H9 (cell line): ENCODE measurements around the gene NHSL1. TPM values are rescaled to one million over a fixed set of nuclear protein-coding genes. Genes with fewer than 3 reads are reported as not detected.

Experiments
- DNase-seq: peaks from one replicate; pipeline ENCODE4 v3.0.0-alpha.2; 2017
- H2AFZ ChIP-seq: one replicate; pipeline ENCODE4 v1.6.1; 2013; ENCODE audit warnings: mild to moderate bottlenecking, low read length, control low read depth, moderate library complexity
- H2AK5ac ChIP-seq: 2 replicates; pipeline ENCODE4 v1.6.1; 2013; ENCODE audit warnings: low read length, control low read depth, mixed read lengths; ENCODE audit not compliant: insufficient read length
- H2BK120ac ChIP-seq: one replicate; pipeline ENCODE4 v1.6.1; 2013; ENCODE audit warnings: low read depth, mild to moderate bottlenecking, low read length, control low read depth, inconsistent platforms; ENCODE audit not compliant: poor library complexity, severe bottlenecking
- H2BK12ac ChIP-seq: 2 replicates; pipeline ENCODE4 v1.6.1; 2013; ENCODE audit warnings: low read length, control low read depth, mixed read lengths, low read depth; ENCODE audit not compliant: insufficient read length
- H2BK15ac ChIP-seq: 2 replicates; pipeline ENCODE4 v1.6.1; 2013; ENCODE audit warnings: low read depth, low read length, control low read depth
- H2BK20ac ChIP-seq: one replicate; pipeline ENCODE4 v1.6.1; 2013; ENCODE audit warnings: low read depth, mild to moderate bottlenecking, low read length, control low read depth, inconsistent platforms; ENCODE audit not compliant: poor library complexity, severe bottlenecking
- H2BK5ac ChIP-seq: 2 replicates; pipeline ENCODE4 v1.6.1; 2013; ENCODE audit warnings: low read length, control low read depth, mixed read lengths; ENCODE audit not compliant: insufficient read length
- H3K14ac ChIP-seq: 2 replicates; pipeline ENCODE4 v1.6.1; 2013; ENCODE audit warnings: low read length, control low read depth; ENCODE audit not compliant: insufficient read depth
- H3K18ac ChIP-seq: 2 replicates; pipeline ENCODE4 v1.6.1; 2013; ENCODE audit warnings: low read depth, mild to moderate bottlenecking, mixed read lengths, low read length, control low read depth; ENCODE audit not compliant: insufficient read length
- H3K23ac ChIP-seq: 2 replicates; pipeline ENCODE4 v1.6.1; 2013; ENCODE audit warnings: low read length, control low read depth, mixed read lengths, low read depth; ENCODE audit not compliant: insufficient read length
- H3K23me2 ChIP-seq: 2 replicates; pipeline ENCODE4 v1.6.1; 2013; ENCODE audit warnings: low read depth, mild to moderate bottlenecking, mixed read lengths, low read length, control low read depth; ENCODE audit not compliant: insufficient read length, poor library complexity, severe bottlenecking
- H3K27ac ChIP-seq: 2 replicates; pipeline ENCODE4 v1.5.1; 2013; ENCODE audit warnings: low read length, control low read depth, mixed read lengths, low read depth; ENCODE audit not compliant: insufficient read length
- H3K27me3 ChIP-seq: 2 replicates; pipeline ENCODE4 v1.6.1; 2013; ENCODE audit warnings: low read length, control low read depth, inconsistent platforms; ENCODE audit not compliant: insufficient read depth
- H3K4ac ChIP-seq: 2 replicates; pipeline ENCODE4 v1.6.1; 2013; ENCODE audit warnings: low read depth, mild to moderate bottlenecking, control low read depth, inconsistent platforms, low read length, moderate library complexity
- H3K4me1 ChIP-seq: 2 replicates; pipeline ENCODE4 v1.6.1; 2013; ENCODE audit warnings: low read length, control low read depth, inconsistent platforms; ENCODE audit not compliant: insufficient read depth
- H3K4me2 ChIP-seq: 2 replicates; pipeline ENCODE4 v1.6.1; 2013; ENCODE audit warnings: low read length, control low read depth, mixed read lengths; ENCODE audit not compliant: insufficient read length, insufficient read depth
- H3K56ac ChIP-seq: 2 replicates; pipeline ENCODE4 v1.6.1; 2013; ENCODE audit warnings: low read depth, mild to moderate bottlenecking, mixed read lengths, low read length, control low read depth; ENCODE audit not compliant: insufficient read length
- H3K79me1 ChIP-seq: 2 replicates; pipeline ENCODE4 v1.6.1; 2013; ENCODE audit warnings: low read depth, mild to moderate bottlenecking, moderate library complexity, low read length, control low read depth, inconsistent platforms; ENCODE audit not compliant: insufficient read depth, poor library complexity, severe bottlenecking
- H3K79me2 ChIP-seq: 2 replicates; pipeline ENCODE4 v1.6.1; 2013; ENCODE audit warnings: low read length, control low read depth, inconsistent platforms; ENCODE audit not compliant: insufficient read depth
- H3K9ac ChIP-seq: 2 replicates; pipeline ENCODE4 v1.6.1; 2013; ENCODE audit warnings: low read length, control low read depth, mixed read lengths; ENCODE audit not compliant: insufficient read length; ENCODE audit errors: extremely low read depth
- H3K9me3 ChIP-seq: one replicate; pipeline ENCODE4 v1.6.1; 2013; ENCODE audit warnings: low read depth, low read length, inconsistent platforms; ENCODE audit not compliant: control insufficient read depth
- H3T11ph ChIP-seq: one replicate; pipeline ENCODE4 v1.6.1; 2013; ENCODE audit warnings: mild to moderate bottlenecking, low read length, control low read depth, inconsistent platforms
- H4K20me1 ChIP-seq: one replicate; pipeline ENCODE4 v1.6.1; 2013; ENCODE audit not compliant: control insufficient read depth, insufficient read length, insufficient read depth
- H4K5ac ChIP-seq: 2 replicates; pipeline ENCODE4 v1.6.1; 2013; ENCODE audit warnings: low read depth, mild to moderate bottlenecking, mixed read lengths, low read length, control low read depth; ENCODE audit not compliant: insufficient read length
- H4K8ac ChIP-seq: replicated peaks from 2 replicates; pipeline ENCODE4 v1.6.1; 2013; ENCODE audit warnings: low read length, control low read depth, mixed read lengths, low read depth; ENCODE audit not compliant: insufficient read length
- H4K91ac ChIP-seq: 2 replicates; pipeline ENCODE4 v1.6.1; 2013; ENCODE audit warnings: low read depth, mild to moderate bottlenecking, moderate library complexity, mixed read lengths, low read length, control low read depth; ENCODE audit not compliant: insufficient read length
- H3K27ac Mint-ChIP-seq, 3 experiments: 2 replicates in 2 of 3; 3 replicates in 1 of 3; pipeline ENCODE4 v1.8.0; 2020 to 2021; ENCODE audit warnings: mixed read lengths in 3 of 3, mild to moderate bottlenecking in 1 of 3, moderate library complexity in 1 of 3
- H3K27me3 Mint-ChIP-seq: 2 replicates; pipeline ENCODE4 v1.8.0; 2021; ENCODE audit warnings: low read depth, mild to moderate bottlenecking, moderate library complexity, mixed read lengths
- H3K36me3 Mint-ChIP-seq, 3 experiments: 2 replicates in 2 of 3; 3 replicates in 1 of 3; pipeline ENCODE4 v1.8.0; 2020 to 2021; ENCODE audit warnings: low read depth in 3 of 3, mixed read lengths in 3 of 3; ENCODE audit not compliant: insufficient read depth in 1 of 3
- H3K4me1 Mint-ChIP-seq, 2 experiments: 2 replicates each; pipeline ENCODE4 v1.8.0; 2020; ENCODE audit warnings: mixed read lengths in 2 of 2
- H3K4me3 Mint-ChIP-seq, 2 experiments: 2 replicates in 1 of 2; 3 replicates in 1 of 2; pipeline ENCODE4 v1.8.0; 2020 to 2021; ENCODE audit warnings: mild to moderate bottlenecking in 2 of 2, mixed read lengths in 2 of 2, moderate library complexity in 1 of 2
- H3K9me3 Mint-ChIP-seq, 2 experiments: 2 replicates in 1 of 2; 3 replicates in 1 of 2; pipeline ENCODE4 v1.8.0; 2020; ENCODE audit warnings: mild to moderate bottlenecking in 2 of 2, mixed read lengths in 2 of 2, moderate library complexity in 1 of 2
- total RNA-seq: library from RNA; stranded (reverse); gene quantifications from 2 replicates; pipeline ENCODE4 v1.2.1, GENCODE V29; 2021
- TF ChIP-seq, protein P1 (sequence below): fragments of 200-600 bp; sonication (generic); conservative IDR thresholded peaks from 3 replicates; pipeline ENCODE4 v1.8.0; 2021; ENCODE audit warnings: antibody characterized with exemption, mild to moderate bottlenecking

The NHSL1 gene
- total RNA-seq, 1 experiment from 2014 or later, result 28.7 TPM

DNA sequence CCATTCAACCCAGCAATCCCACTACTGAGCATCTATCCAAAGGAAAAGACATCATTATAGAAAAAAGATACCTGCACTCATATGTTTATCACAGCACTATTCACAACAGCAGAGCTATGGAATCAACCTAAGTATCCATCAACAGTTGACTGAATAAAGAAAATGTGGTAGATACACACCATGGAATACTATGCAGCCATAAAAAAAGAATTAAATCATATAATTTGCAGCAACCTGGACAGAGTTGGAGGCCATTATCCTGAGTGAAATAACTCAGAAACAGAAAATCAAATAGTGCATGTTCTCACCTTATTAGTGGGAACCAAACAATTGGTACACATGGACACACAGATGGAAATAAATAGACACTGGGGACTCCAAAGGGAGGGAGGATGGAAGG lies 23.2 kb downstream of the NHSL1 start:
- H3K9me3 Mint-ChIP-seq, result no peaks in the 10 kb centered on the region
- Histone ChIP-seq H3K27me3 (no peaks in the 10 kb centered on the region), H2BK15ac (no peak overlapping the region), H3K9me3 (no peaks in the 10 kb centered on the region), H3K4ac (no peak overlapping the region), H3K23ac (no peak overlapping the region), H2AFZ (no peak overlapping the region), H2BK20ac (no peak overlapping the region), H3K56ac (no peak overlapping the region), H4K91ac (no peak overlapping the region), H2BK12ac (no peak overlapping the region), H3K79me1 (peaks cover 3% of the 10 kb centered on the region), H2AK5ac (no peak overlapping the region), H3K23me2 (no peaks in the 10 kb centered on the region), H3K79me2 (no peaks in the 10 kb centered on the region), H4K5ac (no peak overlapping the region), H3K4me2 (no peak overlapping the region), H2BK5ac (no peak overlapping the region), H3T11ph (no peak overlapping the region), H3K4me1 (no peaks in the 10 kb centered on the region), H4K20me1 (no peaks in the 10 kb centered on the region), H3K27ac (no peak overlapping the region), H4K8ac (no peak overlapping the region), H3K18ac (no peak overlapping the region), H3K14ac (no peak overlapping the region), H2BK120ac (no peak overlapping the region), H3K9ac (no peak overlapping the region)
- H3K27ac Mint-ChIP-seq, result no peak overlapping the region
- TF ChIP-seq, protein P1, sequence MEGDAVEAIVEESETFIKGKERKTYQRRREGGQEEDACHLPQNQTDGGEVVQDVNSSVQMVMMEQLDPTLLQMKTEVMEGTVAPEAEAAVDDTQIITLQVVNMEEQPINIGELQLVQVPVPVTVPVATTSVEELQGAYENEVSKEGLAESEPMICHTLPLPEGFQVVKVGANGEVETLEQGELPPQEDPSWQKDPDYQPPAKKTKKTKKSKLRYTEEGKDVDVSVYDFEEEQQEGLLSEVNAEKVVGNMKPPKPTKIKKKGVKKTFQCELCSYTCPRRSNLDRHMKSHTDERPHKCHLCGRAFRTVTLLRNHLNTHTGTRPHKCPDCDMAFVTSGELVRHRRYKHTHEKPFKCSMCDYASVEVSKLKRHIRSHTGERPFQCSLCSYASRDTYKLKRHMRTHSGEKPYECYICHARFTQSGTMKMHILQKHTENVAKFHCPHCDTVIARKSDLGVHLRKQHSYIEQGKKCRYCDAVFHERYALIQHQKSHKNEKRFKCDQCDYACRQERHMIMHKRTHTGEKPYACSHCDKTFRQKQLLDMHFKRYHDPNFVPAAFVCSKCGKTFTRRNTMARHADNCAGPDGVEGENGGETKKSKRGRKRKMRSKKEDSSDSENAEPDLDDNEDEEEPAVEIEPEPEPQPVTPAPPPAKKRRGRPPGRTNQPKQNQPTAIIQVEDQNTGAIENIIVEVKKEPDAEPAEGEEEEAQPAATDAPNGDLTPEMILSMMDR, result no peak
- DNase-seq, result no peak
- peaks cover 0 to 5% (median 4%) of the 10 kb centered on the region in 3 experiments; a peak in 2 of 7 replicates for H3K36me3 Mint-ChIP-seq
- no peak overlapping the region for H3K4me3 Mint-ChIP-seq
- peaks cover 22 to 28% of the 10 kb centered on the region in 2 experiments for H3K4me1 Mint-ChIP-seq
- no peaks in the 10 kb centered on the region for H3K27me3 Mint-ChIP-seq
